Chondrocyte (in vitro differentiated cells): ENCODE results near the gene C14orf180. TPM values are rescaled to one million over a fixed set of nuclear protein-coding genes. Genes with fewer than 3 reads are reported as not detected.

Experiments
- DNase-seq: peaks from one replicate; pipeline ENCODE4 v3.0.0; 2021; ENCODE audit warnings: mixed read lengths, low spot score
- H3K27ac Mint-ChIP-seq: one replicate; pipeline ENCODE4 v1.8.0; 2021; ENCODE audit warnings: mild to moderate bottlenecking, moderate library complexity, mixed read lengths; ENCODE audit not compliant: unreplicated experiment
- H3K27me3 Mint-ChIP-seq: 2 replicates; pipeline ENCODE4 v1.8.0; 2021; ENCODE audit warnings: low read depth, mixed read lengths
- H3K36me3 Mint-ChIP-seq: 2 replicates; pipeline ENCODE4 v1.8.0; 2021; ENCODE audit warnings: low read depth, mixed read lengths
- H3K4me1 Mint-ChIP-seq: 2 replicates; pipeline ENCODE4 v1.8.0; 2021; ENCODE audit warnings: low read depth, mild to moderate bottlenecking, mixed read lengths
- H3K4me3 Mint-ChIP-seq: one replicate; pipeline ENCODE4 v1.8.0; 2021; ENCODE audit warnings: mild to moderate bottlenecking, moderate library complexity, mixed read lengths; ENCODE audit not compliant: unreplicated experiment
- H3K9me3 Mint-ChIP-seq: 2 replicates; pipeline ENCODE4 v1.8.0; 2021; ENCODE audit warnings: low read depth, mixed read lengths
- CTCF ChIP-seq: fragments of 200-600 bp; sonication (generic); IDR thresholded peaks from 2 replicates; pipeline ENCODE4 v1.5.0; 2021; ENCODE audit warnings: antibody characterized with exemption, mild to moderate bottlenecking, moderate library complexity
- total RNA-seq: library from RNA; stranded (reverse); gene quantifications from 3 replicates; pipeline ENCODE4 v1.2.1, GENCODE V29; 2021

C14orf180 gene
- total RNA-seq, 1 donor from 2014 or later = not detected

GRCh38 chr14:104591506-104592291 is 12.1 kb downstream of the C14orf180 start:
- Mint-ChIP-seq H3K27ac (no peak overlapping the region), H3K27me3 (peaks cover 18% of the 10 kb centered on the region), H3K4me1 (no peaks in the 10 kb centered on the region), H3K36me3 (no peaks in the 10 kb centered on the region), H3K4me3 (no peak overlapping the region), H3K9me3 (no peaks in the 10 kb centered on the region)
- no peak for DNase-seq
- no peak for TF ChIP-seq CTCF

- no peak overlapping the region for H3K4me3 Mint-ChIP-seq
- H3K27ac Mint-ChIP-seq = no peak overlapping the region
- H3K9me3 Mint-ChIP-seq = no peaks in the 10 kb centered on the region
- TF ChIP-seq CTCF = no peak
- DNase-seq = peak; percentile 33
- H3K27me3 Mint-ChIP-seq = peaks cover 19% of the 10 kb centered on the region
- H3K4me1 Mint-ChIP-seq = no peaks in the 10 kb centered on the region
- no peaks in the 10 kb centered on the region for H3K36me3 Mint-ChIP-seq
Observed at GRCh38 chr14:104592292-104592672, 12.7 kb downstream of the C14orf180 start.

GRCh38 chr14:104592785-104593184 is 13.2 kb downstream of the C14orf180 start:
- Mint-ChIP-seq H3K4me1 (no peaks in the 10 kb centered on the region), H3K27me3 (peaks cover 22% of the 10 kb centered on the region), H3K27ac (no peak overlapping the region), H3K36me3 (no peaks in the 10 kb centered on the region), H3K4me3 (no peak overlapping the region), H3K9me3 (no peaks in the 10 kb centered on the region)
- no peak for TF ChIP-seq CTCF
- DNase-seq = no peak

GRCh38 chr14:104593241-104593701 is 13.7 kb downstream of the C14orf180 start:
- Mint-ChIP-seq H3K36me3 (no peaks in the 10 kb centered on the region), H3K4me1 (no peaks in the 10 kb centered on the region), H3K4me3 (no peak overlapping the region), H3K27me3 (peaks cover 22% of the 10 kb centered on the region), H3K9me3 (no peaks in the 10 kb centered on the region), H3K27ac (no peak overlapping the region)
- TF ChIP-seq CTCF = no peak
- peak; percentile 79 for DNase-seq

GRCh38 chr14:104593710-104594136 is 14.2 kb downstream of the C14orf180 start:
- no peaks in the 10 kb centered on the region for H3K9me3 Mint-ChIP-seq
- no peak overlapping the region for H3K27ac Mint-ChIP-seq
- no peaks in the 10 kb centered on the region for H3K36me3 Mint-ChIP-seq
- peaks cover 24% of the 10 kb centered on the region for H3K27me3 Mint-ChIP-seq
- H3K4me1 Mint-ChIP-seq = no peaks in the 10 kb centered on the region
- no peak for TF ChIP-seq CTCF
- no peak overlapping the region for H3K4me3 Mint-ChIP-seq
- DNase-seq = peak; percentile 72
